SK-N-SH (cell line): ENCODE results near the gene PACSIN2. TPM values are rescaled to one million over a fixed set of nuclear protein-coding genes. Genes with fewer than 3 reads are reported as not detected.

Experiments
- CTCF ChIA-PET: fragments of 300-600, 350-600 bp; formaldehyde crosslinking; extraction: SDS; loops from one replicate; lab custom pipeline; 2021; lab: Yijun Ruan, JAX
- POLR2A ChIA-PET: fragments of 350-600 bp; sonication (Branson Sonifier 250); formaldehyde crosslinking; extraction: SDS; loops from one replicate; lab custom pipeline; 2020; ENCODE audit warnings: antibody characterized with exemption, inconsistent platforms; lab: Yijun Ruan, JAX
- DNase-seq: peaks from one replicate; pipeline ENCODE4 v3.0.0; 2012
- H2AFZ ChIP-seq: fragments of 200-600 bp; sonication (generic); 2 replicates; pipeline ENCODE4 v1.8.1; 2016; ENCODE audit warnings: antibody characterized with exemption, mild to moderate bottlenecking, low read depth
- H3F3A ChIP-seq: fragments of 200-600 bp; sonication (generic); replicated peaks from 2 replicates; pipeline ENCODE3; 2016; ENCODE audit warnings: antibody characterized with exemption, mild to moderate bottlenecking; ENCODE audit not compliant: insufficient read depth
- H3K27ac ChIP-seq, 2 experiments: fragments of 200-500 bp in 1 of 2; fragments of 200-600 bp in 1 of 2; sonication (Bioruptor generic) in 1 of 2; sonication (generic), shearing (Covaris generic) in 1 of 2; 2 replicates each; pipeline versions ENCODE4 v1.5.1 to v1.6.1; 2014 to 2016; ENCODE audit warnings: low read depth in 2 of 2, inconsistent platforms in 1 of 2, low read length in 1 of 2, mild to moderate bottlenecking in 1 of 2, mixed read lengths in 1 of 2
- H3K27me3 ChIP-seq: fragments of 200-600 bp; sonication (generic), shearing (Covaris generic); 2 replicates; pipeline ENCODE4 v1.6.1; 2016; ENCODE audit warnings: mixed run types; ENCODE audit not compliant: insufficient read depth
- H3K36me3 ChIP-seq, 2 experiments: fragments of 200-500 bp in 1 of 2; fragments of 200-600 bp in 1 of 2; sonication (Bioruptor generic) in 1 of 2; sonication (generic) in 1 of 2; replicated peaks in 1 of 2; 2 replicates each; pipeline versions ENCODE3 to v1.5.1; 2014 to 2016; ENCODE audit warnings: low read length in 1 of 2, mild to moderate bottlenecking in 1 of 2; ENCODE audit not compliant: insufficient read depth in 2 of 2, control insufficient read depth in 1 of 2
- H3K4me1 ChIP-seq, 2 experiments: fragments of 200-500 bp in 1 of 2; fragments of 200-600 bp in 1 of 2; sonication (Bioruptor generic) in 1 of 2; sonication (generic), shearing (Covaris generic) in 1 of 2; 2 replicates each; pipeline versions ENCODE4 v1.5.1 to v1.6.1; 2014 to 2016; ENCODE audit warnings: low read depth in 1 of 2, low read length in 1 of 2, mixed run types in 1 of 2; ENCODE audit not compliant: insufficient read depth in 2 of 2, control insufficient read depth in 1 of 2
- H3K4me2 ChIP-seq: fragments of 200-600 bp; sonication (generic), shearing (Covaris generic); 2 replicates; pipeline ENCODE4 v1.6.1; 2017; ENCODE audit warnings: mixed run types
- H3K4me3 ChIP-seq, 2 experiments: fragments of 200-500 bp in 1 of 2; fragments of 200-600 bp in 1 of 2; sonication (Bioruptor generic) in 1 of 2; sonication (generic), shearing (Covaris generic) in 1 of 2; 2 replicates each; pipeline versions ENCODE4 v1.5.1 to v1.8.1; 2014 to 2016; ENCODE audit warnings: low read depth in 2 of 2, inconsistent platforms in 1 of 2, low read length in 1 of 2, mild to moderate bottlenecking in 1 of 2, mixed read lengths in 1 of 2, moderate library complexity in 1 of 2
- H3K79me2 ChIP-seq: fragments of 200-600 bp; sonication (generic); 2 replicates; pipeline ENCODE4 v1.8.1; 2017; ENCODE audit warnings: mild to moderate bottlenecking; ENCODE audit not compliant: insufficient read depth
- H3K9ac ChIP-seq: fragments of 200-600 bp; sonication (generic); 2 replicates; pipeline ENCODE4 v1.6.1; 2017; ENCODE audit warnings: mixed run types
- H3K9me2 ChIP-seq: fragments of 200-600 bp; sonication (generic); 2 replicates; pipeline ENCODE4 v1.6.1; 2017; ENCODE audit warnings: mixed run types
- H3K9me3 ChIP-seq: fragments of 200-600 bp; sonication (generic); 2 replicates; pipeline ENCODE4 v1.6.1; 2017; ENCODE audit warnings: mixed run types, mild to moderate bottlenecking, moderate library complexity
- H4K20me1 ChIP-seq: fragments of 200-600 bp; sonication (generic); 2 replicates; pipeline ENCODE4 v1.6.1; 2017; ENCODE audit warnings: mild to moderate bottlenecking, mixed run types; ENCODE audit not compliant: insufficient read depth
- CHD2 ChIP-seq: fragments of 150-350 bp; IDR thresholded peaks from 2 replicates; pipeline ENCODE4 v1.6.1; 2018; ENCODE audit warnings: low read length; ENCODE audit not compliant: partially characterized antibody
- CTCF ChIP-seq: fragments of 200-600 bp; sonication (generic); IDR thresholded peaks from 2 replicates; pipeline ENCODE4 v1.6.1; 2017; ENCODE audit warnings: antibody characterized with exemption, mild to moderate bottlenecking, moderate library complexity
- EP300 ChIP-seq, 2 experiments: IDR thresholded peaks; 2 replicates each; pipeline versions ENCODE4 v1.4.0 to v1.6.1; 2012; ENCODE audit warnings: borderline replicate concordance in 1 of 2, low read depth in 1 of 2, low read length in 1 of 2
- EZH2phosphoT487 ChIP-seq: fragments of 200-600 bp; sonication (generic); IDR thresholded peaks from 2 replicates; pipeline ENCODE4 v1.6.1; 2017; ENCODE audit warnings: low read depth, mixed run types, mild to moderate bottlenecking, antibody characterized with exemption, moderate library complexity, borderline replicate concordance
- FOXM1 ChIP-seq: IDR thresholded peaks from 2 replicates; pipeline ENCODE4 v1.4.0; 2012; ENCODE audit warnings: low read depth, mild to moderate bottlenecking
- MAX ChIP-seq: IDR thresholded peaks from 2 replicates; pipeline ENCODE4 v1.4.0; 2012; ENCODE audit warnings: low read depth
- NFIC ChIP-seq: IDR thresholded peaks from 2 replicates; pipeline ENCODE4 v1.4.0; 2012; ENCODE audit warnings: borderline replicate concordance
- PBX3 ChIP-seq: IDR thresholded peaks from 2 replicates; pipeline ENCODE4; 2012
- POLR2AphosphoS5 ChIP-seq: IDR thresholded peaks from 2 replicates; pipeline ENCODE4 v1.6.1; 2012; ENCODE audit warnings: low read depth, low read length
- RAD21 ChIP-seq: IDR thresholded peaks from 2 replicates; pipeline ENCODE4 v1.6.1; 2012; ENCODE audit warnings: mild to moderate bottlenecking, low read length
- RCOR1 ChIP-seq: fragments of 150-350 bp; IDR thresholded peaks from 2 replicates; pipeline ENCODE4 v1.6.1; 2017; ENCODE audit warnings: antibody characterized with exemption, low read length
- REST ChIP-seq: IDR thresholded peaks from 2 replicates; pipeline ENCODE4 v1.6.1; 2012; ENCODE audit warnings: mild to moderate bottlenecking, low read depth, low read length, moderate library complexity
- RFX5 ChIP-seq: IDR thresholded peaks from 2 replicates; pipeline ENCODE4 v1.6.1; 2012; ENCODE audit warnings: mild to moderate bottlenecking, improper control_type of control experiment, low read length
- TAF1 ChIP-seq: IDR thresholded peaks from 2 replicates; pipeline ENCODE4 v1.6.1; 2012; ENCODE audit warnings: low read depth, mild to moderate bottlenecking, low read length, moderate library complexity, borderline replicate concordance
- TCF12 ChIP-seq: IDR thresholded peaks from 2 replicates; pipeline ENCODE4 v1.4.0; 2012
- TEAD4 ChIP-seq: IDR thresholded peaks from 2 replicates; pipeline ENCODE4 v1.4.0; 2012; ENCODE audit warnings: mild to moderate bottlenecking, borderline replicate concordance; ENCODE audit not compliant: insufficient read depth
- ZBTB33 ChIP-seq: IDR thresholded peaks from 2 replicates; pipeline ENCODE4 v1.4.0; 2012; ENCODE audit warnings: low read depth, borderline replicate concordance
- WGBS: methylation state at CpG from one replicate; pipeline ENCODE4 v1.1.6; 2017; ENCODE audit warnings: low lambda C conversion rate; 5-methylcytosine and 5-hydroxymethylcytosine counted together
- polyA plus RNA-seq, 3 experiments: library from polyadenylated mRNA; depleted of rRNA; stranded (reverse); fragments of >200 nt; gene quantifications; 2 replicates each; pipeline ENCODE4 v1.2.3, GENCODE V29; 2012

The PACSIN2 gene
- polyA plus RNA-seq, 1 of the 3 experiments (the other 2 are of a cell fraction): 60.5 TPM

- no peak overlapping the region for H2AFZ ChIP-seq
- H3K4me3 ChIP-seq: no peak overlapping the region
- no peaks in the 10 kb centered on the region for H3K4me1 ChIP-seq
- TF ChIP-seq TAF1 (no peak), FOXM1 (no peak), CHD2 (no peak), EP300 (IDR thresholded peaks at IDR 0.05; ENCODE audit: borderline replicate concordance in 1 of 2, low read depth in 1 of 2, low read length in 1 of 2) (no peak), POLR2AphosphoS5 (no peak), TEAD4 (no peak), RAD21 (no peak), ZBTB33 (no peak), PBX3 (no peak), MAX (no peak), CTCF (no peak), RFX5 (no peak), REST (no peak), RCOR1 (no peak), NFIC (no peak), EZH2phosphoT487 (no peak), TCF12 (no peak)
- WGBS: 83% methylated on average over 6 of the region's 14 CpGs
- H3K79me2 ChIP-seq: no peaks in the 10 kb centered on the region
- H3K9ac ChIP-seq: no peak overlapping the region
- no peak overlapping the region for H3K4me2 ChIP-seq
- ChIA-PET POLR2A (no interaction called here), CTCF (no interaction called here)
- no peaks in the 10 kb centered on the region for H3K9me3 ChIP-seq
- no peak overlapping the region for H3K27ac ChIP-seq
- no peaks in the 10 kb centered on the region for H4K20me1 ChIP-seq
- peaks cover 0 to 28% of the 10 kb centered on the region in 2 experiments for H3K36me3 ChIP-seq
- H3F3A ChIP-seq: no peaks in the 10 kb centered on the region
- DNase-seq: no peak
- H3K9me2 ChIP-seq: no peaks in the 10 kb centered on the region
- H3K27me3 ChIP-seq: no peaks in the 10 kb centered on the region
These were observed 135.5 kb downstream of the PACSIN2 start for GRCh38 chr22:42879371-42880021.
